COR-L47 (cell line): ENCODE measurements around the gene PIGN.

ENCODE experiments used
- DNase-seq: peaks from one replicate; lab custom pipeline; 2025; lab: John Stamatoyannopoulos, UW

PIGN gene

GRCh38 chr18:62009521-62009920 is 177.3 kb downstream of the PIGN start:
- DNase-seq: no peak

GRCh38 chr18:62001396-62001795 is 185.5 kb downstream of the PIGN start:
- DNase-seq: no peak

DNA sequence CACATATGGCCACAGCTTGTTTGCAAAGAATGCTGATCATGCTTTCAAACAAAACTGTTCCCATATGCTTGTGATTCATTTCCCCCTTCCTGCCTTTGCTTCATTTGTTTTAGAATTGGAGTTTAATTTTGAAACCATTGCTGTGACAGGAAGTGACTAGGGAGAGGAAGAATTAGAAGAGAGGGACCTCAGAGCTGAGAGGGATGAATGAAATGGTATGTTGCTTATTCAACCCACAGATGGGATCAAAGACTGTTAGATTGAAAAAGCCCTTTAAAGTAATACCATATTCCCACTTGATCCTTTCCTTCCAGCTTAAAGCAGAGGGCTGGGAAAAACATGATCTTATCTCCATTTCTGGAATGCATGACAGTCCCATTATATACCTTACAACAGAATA is 187.9 kb downstream of the PIGN start:
- no peak for DNase-seq

DNA sequence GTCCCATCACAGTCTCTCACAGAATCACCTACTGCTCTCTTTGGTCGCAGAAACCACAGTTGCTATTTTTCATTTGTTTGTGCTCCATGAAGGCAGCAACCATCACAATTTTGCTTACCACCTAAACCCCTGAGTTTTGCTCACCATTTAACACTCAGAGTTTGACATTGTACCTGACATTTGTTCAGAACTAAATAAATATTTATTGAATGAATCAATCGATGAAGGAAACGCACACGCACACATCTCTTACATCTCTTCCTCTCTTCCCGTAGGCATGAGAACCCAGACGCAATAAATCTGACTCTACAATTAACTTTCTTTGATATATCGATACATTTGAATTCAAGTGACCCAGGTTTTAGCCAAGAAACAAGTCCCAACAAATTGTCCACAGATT is 188.5 kb downstream of the PIGN start:
- DNase-seq: no peak

- no peak for DNase-seq
These were observed 191.2 kb downstream of the PIGN start for GRCh38 chr18:61995618-61996017.

- no peak for DNase-seq
These were observed 193.0 kb downstream of the PIGN start for GRCh38 chr18:61993831-61994230.

DNA sequence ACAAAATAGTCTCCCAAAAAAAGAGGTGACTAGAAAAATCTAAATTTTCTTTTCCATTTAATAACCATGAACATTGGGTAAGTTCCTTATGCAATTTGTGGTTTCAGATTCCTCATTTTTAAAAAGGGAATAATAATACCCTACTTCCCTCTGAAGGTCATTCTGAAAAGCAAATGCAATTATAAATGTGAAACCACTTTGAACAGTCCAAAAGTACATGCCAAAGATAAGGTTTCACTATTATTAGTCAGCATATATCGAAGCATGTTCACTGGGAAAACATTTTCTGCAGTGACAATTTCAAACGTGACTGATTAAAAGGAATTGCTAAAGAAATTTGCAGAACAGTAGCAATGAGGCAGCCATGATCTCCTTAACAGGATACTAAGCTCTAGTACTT is 193.9 kb downstream of the PIGN start:
- DNase-seq: no peak

DNA sequence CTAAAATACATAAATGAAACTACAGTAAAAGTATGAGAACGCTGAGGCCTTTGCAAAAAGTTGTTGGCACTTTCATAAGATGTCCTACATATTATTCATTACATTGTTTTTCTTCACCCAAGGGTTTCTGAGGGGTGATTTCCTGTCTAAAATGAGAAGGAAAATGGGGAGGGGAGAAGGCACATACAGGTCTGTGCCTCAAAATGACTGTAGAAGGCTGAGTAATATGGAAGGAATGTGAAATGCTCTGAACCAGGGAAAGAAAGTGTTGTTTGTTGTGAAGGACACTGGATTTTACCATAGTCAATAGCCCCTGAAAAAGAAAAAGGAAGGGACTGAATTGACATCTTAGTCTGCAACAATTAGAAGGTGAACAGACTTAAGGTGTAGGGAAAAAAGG is 194.6 kb downstream of the PIGN start:
- DNase-seq: no peak

DNA sequence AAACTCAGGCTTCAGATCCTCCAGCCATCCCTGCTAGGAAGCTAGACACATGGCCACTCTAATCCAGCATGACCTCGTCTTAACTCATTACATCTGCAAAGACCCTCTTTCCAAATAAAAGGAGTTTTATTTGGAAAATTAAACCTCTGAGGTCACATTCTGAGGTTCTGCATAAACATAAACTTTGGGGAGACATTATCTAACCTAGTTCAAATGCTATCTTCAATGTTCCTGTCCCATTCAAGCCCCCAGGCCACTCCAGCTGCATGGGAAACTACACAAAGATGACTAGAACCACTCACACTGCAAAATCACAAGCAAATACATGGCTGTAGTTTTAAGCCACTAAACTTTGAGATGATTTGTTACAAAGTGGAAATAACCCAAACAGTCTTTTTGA is 195.0 kb downstream of the PIGN start:
- no peak for DNase-seq

- no peak for DNase-seq
These were observed 195.7 kb downstream of the PIGN start for GRCh38 chr18:61991201-61991600.
